Tibial artery (tissue), 4 donors: ENCODE measurements around the gene ZBTB24.

Experiments
- DNase-seq, 2 donors: peaks; one replicate each; pipeline ENCODE4 v3.0.0-alpha.2; 2019
- H3K27ac ChIP-seq, 2 donors: fragments of 200-600 bp; sonication (generic) in 1 of 2; 1 replicate in 1 of 2; 2 replicates in 1 of 2; pipeline ENCODE4 v1.5.1; 2018 to 2019; ENCODE audit warnings: mild to moderate bottlenecking in 1 of 2
- H3K27me3 ChIP-seq, 2 donors: fragments of 200-600 bp; sonication (generic) in 1 of 2; one replicate each; pipeline versions ENCODE4 v1.5.1 to v1.6.0; 2016 to 2019
- H3K36me3 ChIP-seq, 3 donors: fragments of 200-600 bp; sonication (generic) in 2 of 3; one replicate each; pipeline ENCODE4 v1.5.1; 2016 to 2019; ENCODE audit warnings: mild to moderate bottlenecking in 2 of 3
- H3K4me1 ChIP-seq, 4 donors: fragments of 200-600 bp; sonication (generic) in 2 of 4; 1 replicate in 3 of 4; 2 replicates in 1 of 4; pipeline ENCODE4 v1.5.1; 2016 to 2019
- H3K4me3 ChIP-seq, 2 donors: fragments of 200-600 bp; sonication (generic) in 1 of 2; 1 replicate in 1 of 2; 2 replicates in 1 of 2; pipeline ENCODE4 v1.5.1; 2018 to 2019; ENCODE audit warnings: mild to moderate bottlenecking in 2 of 2
- H3K9me3 ChIP-seq, 3 donors: fragments of 200-600 bp; sonication (generic) in 1 of 3; one replicate each; pipeline ENCODE4 v1.5.1; 2016 to 2019
- intact Hi-C: fragments of 100-400 bp; cut with DNase I; formaldehyde crosslinking; loops from one replicate; pipeline ENCODE4 v1.15.0; 2023; ENCODE audit warnings: low total_unique reads
- TF ChIP-seq, protein P1 (sequence below), 2 experiments: fragments of 200-600 bp in 1 of 2; fragments of 450-650 bp in 1 of 2; IDR thresholded peaks; one replicate each; pipeline ENCODE4 v1.5.1; 2017 to 2019; ENCODE audit warnings: antibody characterized with exemption in 2 of 2, mild to moderate bottlenecking in 1 of 2, moderate library complexity in 1 of 2

Gene ZBTB24

DNA sequence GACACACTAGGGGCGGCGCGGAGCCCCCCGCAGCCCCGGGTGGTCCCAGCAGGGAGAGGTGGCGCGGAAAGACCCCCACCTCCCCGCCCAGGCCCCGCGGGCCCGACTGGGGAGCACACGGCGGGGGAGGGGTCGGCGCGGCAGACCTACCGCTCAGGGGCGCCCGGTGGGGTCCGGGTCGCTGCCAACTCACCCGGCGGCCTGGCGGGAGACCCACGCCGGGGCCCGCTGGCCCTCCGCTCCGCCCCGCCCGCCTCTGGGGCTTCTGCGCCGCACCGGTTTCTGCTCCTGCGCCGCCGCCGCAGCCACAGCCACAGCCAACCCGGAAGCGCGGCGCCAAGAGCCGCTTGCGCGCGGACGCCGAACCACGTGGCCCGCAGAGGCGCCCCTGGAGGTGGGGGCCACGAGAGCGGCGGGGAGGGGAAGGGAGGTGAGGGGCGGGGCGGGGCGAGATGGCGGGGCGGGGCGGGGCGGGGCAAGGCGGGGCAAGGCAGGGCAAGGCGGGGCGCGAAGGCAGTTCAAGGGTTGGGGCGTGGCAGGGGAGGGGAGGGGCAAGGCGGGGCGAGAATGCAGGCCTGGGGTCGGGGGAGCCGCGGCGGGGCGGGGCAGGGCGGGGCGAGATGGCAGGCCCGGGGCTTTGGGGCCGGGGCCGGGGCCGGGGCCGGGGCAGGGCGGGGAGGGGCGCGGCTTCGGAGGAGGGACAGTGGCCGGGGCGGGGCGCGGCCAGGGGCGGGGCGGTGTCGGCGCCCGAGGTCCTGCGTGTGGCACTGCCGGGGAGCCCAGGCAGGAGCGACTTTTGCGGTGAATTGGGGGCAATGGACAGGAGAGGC lies at the start of gene ZBTB24:
ZBTB24 (minus strand) TSS at position 315 of the 830 bp plus-strand sequence. CDS start 1,193 bp downstream, outside the sequence.
- Histone ChIP-seq H3K27me3 (no peaks in the 10 kb centered on the region), H3K4me3 (peak within 1 kb of the TSS; percentile 99), H3K9me3 (no peaks in the 10 kb centered on the region), H3K4me1 (peaks cover 0 to 51% (median 31%) of the 10 kb centered on the region in 4 donors), H3K27ac (peak within 1 kb of the TSS; percentile 89 to 92), H3K36me3 (peaks cover 0 to 3% (median 0%) of the 10 kb centered on the region in 3 donors)
- peak; percentile 86 to 95 for DNase-seq
- TF ChIP-seq, protein P1, sequence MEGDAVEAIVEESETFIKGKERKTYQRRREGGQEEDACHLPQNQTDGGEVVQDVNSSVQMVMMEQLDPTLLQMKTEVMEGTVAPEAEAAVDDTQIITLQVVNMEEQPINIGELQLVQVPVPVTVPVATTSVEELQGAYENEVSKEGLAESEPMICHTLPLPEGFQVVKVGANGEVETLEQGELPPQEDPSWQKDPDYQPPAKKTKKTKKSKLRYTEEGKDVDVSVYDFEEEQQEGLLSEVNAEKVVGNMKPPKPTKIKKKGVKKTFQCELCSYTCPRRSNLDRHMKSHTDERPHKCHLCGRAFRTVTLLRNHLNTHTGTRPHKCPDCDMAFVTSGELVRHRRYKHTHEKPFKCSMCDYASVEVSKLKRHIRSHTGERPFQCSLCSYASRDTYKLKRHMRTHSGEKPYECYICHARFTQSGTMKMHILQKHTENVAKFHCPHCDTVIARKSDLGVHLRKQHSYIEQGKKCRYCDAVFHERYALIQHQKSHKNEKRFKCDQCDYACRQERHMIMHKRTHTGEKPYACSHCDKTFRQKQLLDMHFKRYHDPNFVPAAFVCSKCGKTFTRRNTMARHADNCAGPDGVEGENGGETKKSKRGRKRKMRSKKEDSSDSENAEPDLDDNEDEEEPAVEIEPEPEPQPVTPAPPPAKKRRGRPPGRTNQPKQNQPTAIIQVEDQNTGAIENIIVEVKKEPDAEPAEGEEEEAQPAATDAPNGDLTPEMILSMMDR (IDR thresholded peaks at IDR 0.05), result no peak
- intact Hi-C loops, result loop anchor here (2.0 kb wide), 2 partner anchors 28 to 100 kb away; partner anchors contain the start of genes CD164 and MICAL1

DNA sequence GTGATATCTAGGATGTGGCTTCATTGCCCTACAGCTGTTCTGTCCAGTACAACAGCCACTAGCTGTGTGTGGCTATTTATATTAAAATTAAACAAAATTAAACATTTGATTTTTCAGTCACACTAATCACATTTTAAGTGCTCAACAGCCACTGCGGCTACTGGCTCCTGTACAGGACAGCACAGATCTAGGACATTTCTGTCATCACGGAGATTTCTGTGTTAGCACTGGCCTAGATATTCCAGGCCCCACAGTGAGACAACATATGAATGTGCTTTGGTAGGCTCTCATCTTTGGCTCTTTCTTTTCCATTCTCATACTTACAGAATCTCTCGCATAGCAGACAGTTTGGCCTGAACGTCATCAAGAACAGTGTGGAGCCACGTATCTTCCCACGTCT lies 48.4 kb upstream of the ZBTB24 start:
- no peak overlapping the region for H3K4me3 ChIP-seq
- DNase-seq, result no peak
- no peaks in the 10 kb centered on the region for H3K27me3 ChIP-seq
- no peaks in the 10 kb centered on the region for H3K4me1 ChIP-seq
- intact Hi-C loops, result no loop called here
- H3K36me3 ChIP-seq, result no peaks in the 10 kb centered on the region
- H3K9me3 ChIP-seq, result no peaks in the 10 kb centered on the region
- TF ChIP-seq, protein P1 (IDR thresholded peaks at IDR 0.05), result no peak
- no peak overlapping the region for H3K27ac ChIP-seq

DNA sequence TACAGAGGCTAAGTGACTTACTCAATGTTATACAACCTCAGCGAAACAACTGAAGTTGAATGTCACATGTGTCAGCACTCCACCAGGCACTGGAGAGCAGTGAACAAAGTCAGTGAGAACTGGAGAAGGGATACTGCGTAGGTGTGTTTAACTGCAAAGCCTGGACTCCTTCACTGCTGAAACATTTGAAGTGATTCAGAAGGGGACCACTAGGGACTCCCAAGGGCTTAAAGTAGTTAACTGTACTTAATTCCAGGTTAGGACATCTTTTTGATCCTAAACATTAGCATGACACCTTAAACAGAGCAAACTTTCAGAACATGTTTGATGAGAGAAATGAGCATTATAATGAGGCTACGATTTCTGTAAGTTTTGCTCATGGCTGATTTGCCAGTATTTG lies 45.0 kb upstream of the ZBTB24 start:
- peaks cover 0 to 3% (median 0%) of the 10 kb centered on the region in 4 donors for H3K4me1 ChIP-seq
- DNase-seq, result no peak
- no peaks in the 10 kb centered on the region for H3K27me3 ChIP-seq
- H3K36me3 ChIP-seq, result no peaks in the 10 kb centered on the region
- TF ChIP-seq, protein P1 (IDR thresholded peaks at IDR 0.05), result no peak
- intact Hi-C loops, result no loop called here
- H3K27ac ChIP-seq, result no peak overlapping the region
- no peak overlapping the region for H3K4me3 ChIP-seq
- peaks cover 0 to 7% (median 0%) of the 10 kb centered on the region in 3 donors for H3K9me3 ChIP-seq

DNA sequence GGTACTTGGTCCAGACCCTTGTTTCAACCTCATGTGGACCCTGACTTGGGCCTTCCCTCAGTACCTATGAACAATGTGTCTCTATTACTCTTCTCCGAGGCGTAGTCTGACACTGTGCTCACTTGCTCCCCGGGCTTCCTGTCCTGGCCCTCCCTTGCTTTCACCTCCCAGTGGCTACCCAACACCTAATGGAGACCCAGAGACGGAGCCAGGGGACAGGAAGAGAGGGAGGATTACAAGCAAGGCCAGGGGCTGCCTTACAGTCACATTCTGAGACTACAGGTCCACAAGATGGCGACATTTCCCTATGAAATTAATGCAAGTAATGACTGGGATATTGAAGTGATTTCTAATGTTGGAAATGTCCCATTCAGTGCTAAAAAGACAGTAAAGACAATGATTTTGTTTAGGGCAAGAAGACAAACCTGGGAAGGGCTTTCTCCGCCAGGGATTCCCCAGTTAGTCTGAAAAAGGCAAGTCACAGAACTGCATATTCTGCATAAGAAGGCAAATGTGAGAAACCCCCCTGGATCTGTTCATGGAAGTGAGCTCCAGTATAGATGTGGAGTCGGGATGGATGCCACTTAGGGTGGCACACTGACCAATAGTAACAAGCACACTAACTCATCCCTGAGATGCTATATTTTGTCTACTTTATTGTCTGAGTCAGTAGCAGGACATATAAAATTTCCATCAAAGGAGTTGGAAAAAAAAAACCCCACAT lies 44.0 kb upstream of the ZBTB24 start:
- no peak for DNase-seq
- intact Hi-C loops, result no loop called here

DNA sequence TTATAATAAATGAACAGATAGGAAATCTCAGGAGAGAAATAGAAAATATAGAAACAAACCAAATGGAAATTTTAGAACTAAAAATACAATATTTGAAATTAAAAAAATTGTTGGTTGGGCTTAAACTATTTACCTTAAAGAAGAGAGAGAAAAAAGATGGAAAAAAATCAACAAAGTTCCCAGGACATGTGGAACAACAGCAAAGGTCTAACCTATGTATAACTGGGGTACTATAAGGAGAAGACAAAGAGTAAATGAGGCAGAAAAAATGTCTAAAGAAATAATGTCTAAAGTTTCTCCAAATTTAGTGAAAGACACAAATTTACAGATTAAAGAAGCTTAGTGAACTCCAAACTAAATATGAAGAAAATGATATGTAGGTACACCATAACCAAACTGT lies 41.1 kb upstream of the ZBTB24 start:
- Histone ChIP-seq H3K4me1 (peaks cover 0 to 3% (median 0%) of the 10 kb centered on the region in 4 donors), H3K36me3 (no peaks in the 10 kb centered on the region), H3K27ac (no peak overlapping the region), H3K9me3 (peaks cover 0 to 7% (median 0%) of the 10 kb centered on the region in 3 donors), H3K27me3 (no peaks in the 10 kb centered on the region), H3K4me3 (no peak overlapping the region)
- DNase-seq, result no peak
- TF ChIP-seq, protein P1 (IDR thresholded peaks at IDR 0.05), result no peak
- intact Hi-C loops, result no loop called here

More for the DNA sequence above, 44.0 kb upstream of the ZBTB24 start:
- H3K36me3 ChIP-seq, result no peaks in the 10 kb centered on the region
- H3K4me1 ChIP-seq, result peaks cover 0 to 3% (median 0%) of the 10 kb centered on the region in 4 donors
- H3K4me3 ChIP-seq, result no peak overlapping the region
- TF ChIP-seq, protein P1 (IDR thresholded peaks at IDR 0.05), result peak; percentile 46 to 47
- H3K27ac ChIP-seq, result no peak overlapping the region
- H3K9me3 ChIP-seq, result peaks cover 0 to 7% (median 0%) of the 10 kb centered on the region in 3 donors
- H3K27me3 ChIP-seq, result no peaks in the 10 kb centered on the region
